GM20000 (cell line): ENCODE results near the gene AVL9.

Experiments used
- DNase-seq: peaks from one replicate; pipeline ENCODE4 v3.0.0; 2012; ENCODE audit warnings: low spot score
- TF ChIP-seq, protein P1 (sequence below): IDR thresholded peaks from 2 replicates; pipeline ENCODE4 v1.5.1; 2012; ENCODE audit warnings: mild to moderate bottlenecking, control low read depth; ENCODE audit errors: extremely low read depth, missing control alignments

AVL9 gene

DNA sequence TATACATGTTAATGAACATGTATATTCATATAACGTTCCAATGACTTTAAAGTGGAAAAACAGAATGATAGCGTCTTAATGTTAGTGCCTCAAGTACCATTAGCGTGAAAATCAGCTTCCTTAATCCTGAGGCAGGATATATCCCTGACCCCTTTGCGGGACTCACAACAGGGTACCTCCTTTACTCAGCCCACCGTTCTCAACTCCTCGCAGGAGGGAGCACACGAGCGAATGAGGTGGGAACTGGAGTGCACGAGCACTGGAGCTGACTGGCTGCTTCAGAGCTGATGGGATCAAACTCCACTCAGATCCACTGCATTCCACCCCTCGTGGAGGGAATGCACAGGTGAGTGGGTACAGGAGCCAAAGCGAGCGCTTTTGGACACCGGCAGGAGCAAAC is 36.1 kb downstream of the AVL9 start:
- TF ChIP-seq, protein P1, sequence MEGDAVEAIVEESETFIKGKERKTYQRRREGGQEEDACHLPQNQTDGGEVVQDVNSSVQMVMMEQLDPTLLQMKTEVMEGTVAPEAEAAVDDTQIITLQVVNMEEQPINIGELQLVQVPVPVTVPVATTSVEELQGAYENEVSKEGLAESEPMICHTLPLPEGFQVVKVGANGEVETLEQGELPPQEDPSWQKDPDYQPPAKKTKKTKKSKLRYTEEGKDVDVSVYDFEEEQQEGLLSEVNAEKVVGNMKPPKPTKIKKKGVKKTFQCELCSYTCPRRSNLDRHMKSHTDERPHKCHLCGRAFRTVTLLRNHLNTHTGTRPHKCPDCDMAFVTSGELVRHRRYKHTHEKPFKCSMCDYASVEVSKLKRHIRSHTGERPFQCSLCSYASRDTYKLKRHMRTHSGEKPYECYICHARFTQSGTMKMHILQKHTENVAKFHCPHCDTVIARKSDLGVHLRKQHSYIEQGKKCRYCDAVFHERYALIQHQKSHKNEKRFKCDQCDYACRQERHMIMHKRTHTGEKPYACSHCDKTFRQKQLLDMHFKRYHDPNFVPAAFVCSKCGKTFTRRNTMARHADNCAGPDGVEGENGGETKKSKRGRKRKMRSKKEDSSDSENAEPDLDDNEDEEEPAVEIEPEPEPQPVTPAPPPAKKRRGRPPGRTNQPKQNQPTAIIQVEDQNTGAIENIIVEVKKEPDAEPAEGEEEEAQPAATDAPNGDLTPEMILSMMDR, result no peak
- no peak for DNase-seq

DNA sequence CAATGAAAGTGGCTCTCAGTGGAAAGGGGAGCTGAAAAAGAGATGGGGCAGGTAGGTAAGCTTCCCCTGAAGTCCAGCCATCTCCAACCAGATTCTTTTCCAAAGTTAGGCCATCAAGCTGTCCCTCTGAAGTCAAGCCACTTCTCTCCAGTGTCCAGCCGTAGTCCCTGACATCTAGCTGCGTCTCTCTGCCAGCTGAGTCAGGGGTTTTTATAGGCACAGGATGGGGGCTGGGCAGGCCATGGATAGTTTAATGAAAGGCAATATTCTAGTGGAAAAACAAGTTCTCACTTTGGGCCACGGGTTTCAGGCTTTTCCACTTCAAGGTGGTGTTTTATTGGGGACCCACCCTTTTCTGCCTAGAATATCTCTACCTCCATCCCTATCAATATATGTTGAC is 36.8 kb downstream of the AVL9 start:
- no peak for DNase-seq
- TF ChIP-seq, protein P1, result no peak

DNA sequence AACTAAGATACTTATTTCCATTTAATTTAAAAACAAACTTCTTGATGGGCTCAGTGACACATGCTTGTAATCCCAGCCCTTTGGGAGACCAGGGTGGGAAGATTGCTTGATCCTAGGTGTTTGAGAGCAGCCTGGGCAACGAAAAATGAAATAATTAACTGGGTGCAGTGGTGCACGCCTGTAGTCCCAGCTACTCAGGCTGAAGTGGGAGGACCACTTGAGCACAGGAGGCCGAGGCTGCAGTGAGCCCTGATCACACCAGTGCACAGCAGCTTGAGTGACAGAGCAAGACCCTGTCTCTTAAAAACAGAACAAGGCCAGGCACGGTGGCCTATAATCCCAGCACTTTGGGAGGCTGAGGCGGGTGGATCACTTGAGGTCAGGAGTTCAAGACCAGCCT is 37.4 kb downstream of the AVL9 start:
- TF ChIP-seq, protein P1, result no peak
- no peak for DNase-seq

DNA sequence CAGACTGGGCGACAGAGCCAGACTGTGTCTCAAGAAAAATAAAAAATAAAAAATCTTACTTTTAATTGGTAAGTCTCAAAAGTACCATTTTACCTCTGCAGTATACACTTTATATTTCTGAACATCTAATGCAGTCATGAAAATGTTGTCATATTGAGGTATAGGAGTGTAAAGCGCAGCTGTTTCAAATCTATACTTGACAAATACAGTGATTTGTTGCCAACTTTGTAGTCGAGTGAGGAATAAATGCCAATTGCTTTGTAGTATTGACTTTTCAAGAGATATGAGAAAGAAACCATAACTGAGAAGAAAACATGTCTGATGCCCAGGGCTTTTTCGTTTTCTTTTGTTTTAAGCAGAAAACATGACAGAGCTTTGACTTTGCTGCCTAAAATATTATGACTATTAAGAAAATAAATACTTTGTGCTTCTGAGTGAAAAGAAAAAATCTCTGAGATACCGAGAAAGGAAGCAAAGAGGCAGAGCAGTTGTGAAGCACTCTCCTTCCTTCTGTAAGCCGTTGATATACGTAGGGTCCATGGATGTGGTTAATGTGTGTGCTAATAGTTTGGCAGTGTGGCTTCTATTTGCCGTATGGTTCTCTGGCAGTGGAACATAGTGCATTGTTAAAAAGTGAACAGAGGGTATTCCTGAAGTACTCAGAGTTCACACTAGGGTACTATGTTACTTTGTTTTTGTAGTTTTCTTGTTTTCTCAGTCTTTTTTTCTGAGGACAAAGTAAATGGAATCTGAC is 38.2 kb downstream of the AVL9 start:
- TF ChIP-seq, protein P1, result no peak
- DNase-seq, result no peak

DNA sequence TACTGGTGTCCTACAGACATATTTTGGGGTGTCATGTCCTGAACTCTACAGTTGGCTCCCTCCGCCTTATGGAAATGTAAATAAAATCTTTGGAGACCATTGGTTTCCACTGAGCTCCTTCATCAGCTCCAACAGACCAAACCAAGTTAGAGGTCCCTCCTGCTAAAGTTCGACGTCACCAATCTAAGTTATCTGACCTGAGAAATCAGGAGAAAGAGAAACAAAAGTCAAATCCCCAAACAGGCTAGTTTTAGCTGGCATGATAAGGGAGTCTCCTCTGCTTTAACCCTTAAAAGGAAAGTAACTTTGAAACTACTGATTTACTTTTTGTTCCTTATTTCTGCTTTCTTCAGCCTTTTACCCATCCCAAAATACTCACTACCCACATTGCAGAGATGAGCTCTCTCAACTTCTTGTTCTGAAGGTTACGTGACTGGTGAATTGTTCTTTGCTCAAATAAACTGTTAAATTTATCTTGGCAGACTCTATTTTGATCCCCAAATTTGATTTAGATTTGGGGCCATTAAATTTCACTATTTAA is 39.9 kb downstream of the AVL9 start:
- peak; percentile 7 for DNase-seq
- TF ChIP-seq, protein P1, result no peak

DNA sequence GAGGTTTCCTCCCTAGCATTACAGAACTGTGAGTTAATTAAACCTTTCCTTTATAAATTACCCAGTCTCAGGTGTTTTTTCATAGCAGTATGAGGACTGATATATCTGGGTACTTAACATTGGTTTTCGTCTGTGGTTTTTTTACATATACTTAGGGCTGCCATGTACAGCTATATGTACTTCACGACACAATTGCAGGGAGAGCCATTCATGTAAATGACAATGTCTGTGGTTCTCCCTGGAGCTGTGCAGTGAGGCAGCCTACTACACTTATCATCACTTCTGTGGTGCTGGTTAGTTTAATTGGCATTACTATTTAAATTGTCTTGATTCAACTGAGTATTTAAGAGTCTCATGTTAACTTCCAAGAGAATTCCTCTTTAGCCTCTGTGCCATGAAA is 40.7 kb downstream of the AVL9 start:
- TF ChIP-seq, protein P1, result no peak
- DNase-seq, result no peak

DNA sequence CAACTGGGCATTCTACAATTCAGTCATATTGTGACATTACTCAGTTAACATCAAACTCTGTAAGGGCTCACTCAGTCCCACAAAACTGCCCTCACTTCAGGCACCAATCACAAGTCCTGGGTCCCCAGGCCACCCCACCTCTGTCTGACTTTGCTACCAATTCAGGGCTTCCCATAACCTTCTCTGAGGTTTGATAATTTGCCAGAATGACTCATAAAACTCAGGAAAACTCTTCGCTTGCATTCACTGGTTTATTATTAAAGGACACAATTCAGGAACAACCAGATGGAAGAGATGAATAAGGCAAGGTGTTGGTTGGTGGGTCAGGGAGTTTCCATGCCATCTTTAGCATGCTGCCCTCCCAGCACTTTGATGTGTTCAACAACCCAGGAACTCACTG is 41.3 kb downstream of the AVL9 start:
- TF ChIP-seq, protein P1, result no peak
- no peak for DNase-seq
